SK-N-DZ (cell line): ENCODE results near the gene OXLD1.
A peak's percentile ranks its signal among the peaks of the same experiment; 100 is the strongest.

Experiments
- DNase-seq: peaks from one replicate; pipeline ENCODE4 v3.0.0-alpha.2; 2015; ENCODE audit warnings: low spot score

Gene OXLD1

DNA sequence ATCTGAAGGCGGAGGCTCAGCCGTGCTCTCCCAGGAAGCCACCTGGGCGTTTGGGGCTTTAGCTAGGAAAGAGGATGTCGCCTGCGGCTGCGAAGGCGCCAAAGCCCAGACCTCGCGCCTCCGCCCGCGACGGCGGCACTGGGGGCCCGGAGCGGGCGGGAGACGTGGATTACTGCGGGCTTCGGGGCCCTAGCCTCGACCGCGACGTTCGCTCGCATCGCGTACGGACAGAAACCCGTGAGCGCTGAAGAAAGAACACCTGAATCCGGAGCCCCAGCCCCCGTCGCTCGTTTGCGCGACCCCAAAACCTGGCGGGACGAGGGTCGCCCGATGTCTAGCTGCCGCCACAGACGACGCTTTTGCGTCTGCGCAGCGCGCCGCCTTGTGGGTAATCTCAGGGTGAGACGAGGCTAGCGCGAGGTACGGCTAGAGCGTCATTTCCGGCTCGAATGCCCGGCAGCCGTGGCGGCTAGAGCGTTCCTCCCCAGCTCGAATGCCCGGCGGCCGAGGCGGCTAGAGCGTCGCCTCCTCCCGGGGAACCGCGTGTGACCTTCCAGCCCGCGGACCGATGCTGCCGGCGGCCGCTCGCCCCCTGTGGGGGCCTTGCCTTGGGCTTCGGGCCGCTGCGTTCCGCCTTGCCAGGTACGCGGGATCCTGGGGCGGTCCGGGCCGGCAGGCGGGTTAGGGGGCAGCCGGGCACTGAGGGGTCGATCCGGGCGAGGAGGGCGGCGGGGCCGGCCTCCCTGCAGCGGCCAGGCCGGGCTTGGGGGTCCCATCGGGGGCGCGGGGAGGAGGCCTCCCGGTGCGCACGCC is 36.7 kb upstream of the OXLD1 start, which contains the start of gene MRPL12:
TSS of gene MRPL12 (plus strand) at position 434 of the 813 bp plus-strand sequence. CDS start at position 569, 135 bp downstream.
- DNase-seq: peak; percentile 94

DNA sequence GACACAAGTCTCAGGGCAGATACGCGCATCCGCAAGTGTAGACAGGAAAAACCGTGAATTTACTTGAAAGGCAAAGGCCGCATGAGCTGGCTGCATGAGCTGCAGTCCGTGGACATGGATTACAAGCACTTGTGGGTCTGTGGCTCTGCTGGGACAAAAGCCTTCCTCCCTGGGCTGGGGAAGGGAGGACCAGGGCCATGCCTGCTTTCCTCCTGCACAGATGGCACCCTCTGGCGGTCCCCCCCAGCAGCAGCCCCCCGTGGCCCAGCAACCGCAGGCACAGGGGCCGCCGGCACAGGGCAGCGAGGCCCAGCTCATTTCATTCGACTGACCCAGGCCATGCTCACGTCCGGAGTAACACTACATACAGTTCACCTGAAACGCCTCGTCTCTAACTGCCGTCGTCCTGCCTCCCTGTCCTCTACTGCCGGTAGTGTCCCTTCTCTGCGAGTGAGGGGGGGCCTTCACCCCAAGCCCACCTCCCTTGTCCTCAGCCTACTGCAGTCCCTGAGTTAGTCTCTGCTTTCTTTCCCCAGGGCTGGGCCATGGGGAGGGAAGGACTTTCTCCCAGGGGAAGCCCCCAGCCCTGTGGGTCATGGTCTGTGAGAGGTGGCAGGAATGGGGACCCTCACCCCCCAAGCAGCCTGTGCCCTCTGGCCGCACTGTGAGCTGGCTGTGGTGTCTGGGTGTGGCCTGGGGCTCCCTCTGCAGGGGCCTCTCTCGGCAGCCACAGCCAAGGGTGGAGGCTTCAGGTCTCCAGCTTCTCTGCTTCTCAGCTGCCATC is 35.1 kb upstream of the OXLD1 start:
- DNase-seq: no peak

DNA sequence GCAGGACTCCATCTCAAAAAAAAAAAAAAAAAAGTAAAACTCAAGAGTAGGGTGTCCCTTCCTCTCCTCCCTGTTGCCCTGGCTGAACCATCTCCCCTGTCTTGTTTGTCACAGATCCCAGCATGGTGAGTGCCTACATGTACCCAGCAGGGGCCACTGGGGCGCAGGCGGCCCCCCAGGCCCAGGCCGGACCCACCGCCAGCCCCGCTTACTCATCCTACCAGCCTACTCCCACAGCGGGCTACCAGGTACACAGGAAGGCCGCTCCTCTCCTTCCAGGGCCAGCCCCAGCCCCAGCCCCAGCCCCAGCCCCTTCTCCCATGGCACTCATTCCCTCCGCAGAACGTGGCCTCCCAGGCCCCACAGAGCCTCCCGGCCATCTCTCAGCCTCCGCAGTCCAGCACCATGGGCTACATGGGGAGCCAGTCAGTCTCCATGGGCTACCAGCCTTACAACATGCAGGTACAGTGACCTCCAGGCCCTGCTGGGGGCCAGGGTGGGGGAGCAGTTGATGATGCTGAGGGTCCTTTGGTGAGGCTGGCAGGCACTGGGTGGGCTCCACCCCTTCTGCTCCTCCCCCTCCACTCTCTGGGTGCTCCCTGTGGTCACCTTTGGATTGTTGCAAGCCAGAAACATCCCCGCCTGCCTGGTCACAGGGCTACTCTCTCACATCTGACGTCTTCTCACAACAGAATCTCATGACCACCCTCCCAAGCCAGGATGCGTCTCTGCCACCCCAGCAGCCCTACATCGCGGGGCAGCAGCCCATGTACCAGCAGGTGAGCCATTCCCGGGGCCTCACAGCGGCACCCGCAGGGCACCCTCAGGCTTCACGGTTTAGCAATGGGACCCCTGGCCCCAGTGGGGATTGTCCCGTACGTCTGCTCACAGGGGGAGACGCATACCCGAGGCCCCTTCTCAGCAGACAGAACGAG is 34.2 kb upstream of the OXLD1 start:
- DNase-seq: no peak

DNA sequence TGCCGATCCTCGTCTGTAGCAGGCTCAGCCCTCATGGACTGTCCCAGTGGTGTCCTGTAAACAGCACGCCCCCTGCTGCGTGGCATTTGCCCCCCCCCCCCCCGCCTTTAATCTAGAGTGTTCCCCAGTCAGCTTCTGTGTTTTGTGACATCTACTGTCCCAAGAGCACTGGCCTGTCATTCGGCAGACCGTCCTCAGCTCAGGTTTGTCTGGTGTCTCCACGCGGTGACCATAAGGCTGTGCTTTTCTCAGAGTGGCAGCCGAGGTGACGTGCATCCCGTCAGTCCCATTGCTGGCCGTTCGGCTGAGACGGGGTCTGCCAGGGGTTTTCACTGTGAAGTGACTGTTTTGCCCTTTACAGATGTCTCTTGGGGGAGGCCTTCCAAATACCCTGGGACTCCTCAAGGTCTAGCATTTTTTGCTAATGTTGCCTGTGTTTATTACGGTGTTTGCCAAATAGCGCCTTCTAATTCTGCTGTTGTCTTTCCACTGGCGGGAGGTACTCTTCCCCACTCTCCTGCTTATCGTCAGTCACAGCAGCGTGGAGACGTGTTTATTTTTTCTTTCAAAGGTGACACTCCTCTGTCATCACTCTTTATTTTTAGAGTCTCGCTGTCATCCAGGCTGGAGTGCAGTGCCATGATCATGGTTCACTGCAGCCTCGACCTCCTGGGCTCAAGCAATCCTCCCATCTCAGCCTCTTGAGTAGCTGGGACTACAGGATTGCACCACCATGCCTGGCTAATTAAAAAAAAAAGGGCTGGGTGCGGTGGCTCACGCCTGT is 31.0 kb upstream of the OXLD1 start:
- DNase-seq: no peak

DNA sequence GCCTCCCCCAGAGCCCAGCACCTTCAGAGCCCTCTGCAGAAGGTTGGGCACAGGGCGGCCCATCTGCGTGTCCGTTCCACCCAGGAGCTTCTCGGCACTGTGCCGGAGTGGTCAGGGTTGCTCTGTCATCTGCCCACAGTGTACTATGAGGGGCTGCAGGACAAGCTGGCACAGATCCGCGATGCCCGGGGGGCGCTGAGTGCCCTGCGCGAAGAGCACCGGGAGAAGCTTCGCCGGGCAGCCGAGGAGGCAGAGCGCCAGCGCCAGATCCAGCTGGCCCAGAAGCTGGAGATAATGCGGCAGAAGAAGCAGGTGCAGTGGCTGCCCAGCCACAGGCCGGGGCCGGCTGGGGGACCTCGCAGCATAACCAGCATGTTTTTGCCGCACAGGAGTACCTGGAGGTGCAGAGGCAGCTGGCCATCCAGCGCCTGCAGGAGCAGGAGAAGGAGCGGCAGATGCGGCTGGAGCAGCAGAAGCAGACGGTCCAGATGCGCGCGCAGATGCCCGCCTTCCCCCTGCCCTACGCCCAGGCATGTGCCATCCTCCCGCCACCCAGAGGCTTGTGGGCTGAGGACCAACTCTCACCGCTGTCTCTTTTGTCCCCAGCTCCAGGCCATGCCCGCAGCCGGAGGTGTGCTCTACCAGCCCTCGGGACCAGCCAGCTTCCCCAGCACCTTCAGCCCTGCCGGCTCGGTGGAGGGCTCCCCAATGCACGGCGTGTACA is 30.0 kb upstream of the OXLD1 start:
- no peak for DNase-seq

DNA sequence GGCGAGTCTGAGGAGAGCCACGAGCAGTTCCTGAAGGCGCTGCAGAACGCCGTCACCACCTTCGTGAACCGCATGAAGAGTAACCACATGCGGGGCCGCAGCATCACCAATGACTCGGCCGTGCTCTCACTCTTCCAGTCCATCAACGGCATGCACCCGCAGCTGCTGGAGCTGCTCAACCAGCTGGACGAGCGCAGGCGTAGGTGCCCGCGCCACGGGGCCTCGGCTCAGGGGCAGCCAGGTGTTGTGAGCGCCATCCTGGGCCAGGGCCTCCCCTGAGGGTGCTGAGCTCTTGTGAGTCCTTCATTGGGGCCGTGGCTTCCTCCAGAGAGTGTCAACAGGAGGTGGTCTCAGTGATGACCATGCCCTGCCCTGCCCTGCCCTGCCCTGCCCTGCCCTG is 29.4 kb upstream of the OXLD1 start:
- no peak for DNase-seq

DNA sequence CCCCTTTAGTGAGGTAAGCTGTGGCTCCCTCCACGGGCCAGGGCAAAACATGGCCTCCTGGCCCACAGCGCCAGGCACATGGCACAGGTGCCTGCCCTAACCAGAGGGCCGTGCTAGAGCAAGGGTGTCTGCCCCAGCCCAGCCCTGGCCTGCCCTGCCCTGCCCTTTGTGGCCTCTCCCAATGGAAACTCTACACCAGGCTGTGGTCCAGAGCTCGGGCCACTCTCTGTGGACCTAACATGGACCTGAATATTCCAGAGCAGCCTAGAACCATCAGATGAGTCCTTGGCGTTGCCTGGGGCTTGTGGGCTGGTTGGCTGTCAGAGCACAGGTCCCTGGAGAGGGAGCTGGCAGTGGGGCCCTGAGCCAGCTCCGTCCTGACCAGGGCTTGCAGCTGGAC is 28.8 kb upstream of the OXLD1 start:
- no peak for DNase-seq

DNA sequence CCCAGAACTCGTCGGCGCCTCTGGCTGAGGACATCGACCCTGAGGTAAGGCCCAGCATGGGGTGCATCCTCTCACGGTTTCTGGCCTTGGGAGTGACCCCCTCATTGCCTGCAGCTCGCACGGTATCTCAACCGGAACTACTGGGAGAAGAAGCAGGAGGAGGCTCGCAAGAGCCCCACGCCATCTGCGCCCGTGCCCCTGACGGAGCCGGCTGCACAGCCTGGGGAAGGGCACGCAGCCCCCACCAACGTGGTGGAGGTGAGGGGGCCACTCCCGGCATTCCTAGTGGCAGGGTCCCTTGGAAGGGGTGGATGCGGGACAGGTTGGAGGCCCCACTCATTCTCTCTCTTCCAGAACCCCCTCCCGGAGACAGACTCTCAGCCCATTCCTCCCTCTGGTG is 28.4 kb upstream of the OXLD1 start:
- DNase-seq: no peak

DNA sequence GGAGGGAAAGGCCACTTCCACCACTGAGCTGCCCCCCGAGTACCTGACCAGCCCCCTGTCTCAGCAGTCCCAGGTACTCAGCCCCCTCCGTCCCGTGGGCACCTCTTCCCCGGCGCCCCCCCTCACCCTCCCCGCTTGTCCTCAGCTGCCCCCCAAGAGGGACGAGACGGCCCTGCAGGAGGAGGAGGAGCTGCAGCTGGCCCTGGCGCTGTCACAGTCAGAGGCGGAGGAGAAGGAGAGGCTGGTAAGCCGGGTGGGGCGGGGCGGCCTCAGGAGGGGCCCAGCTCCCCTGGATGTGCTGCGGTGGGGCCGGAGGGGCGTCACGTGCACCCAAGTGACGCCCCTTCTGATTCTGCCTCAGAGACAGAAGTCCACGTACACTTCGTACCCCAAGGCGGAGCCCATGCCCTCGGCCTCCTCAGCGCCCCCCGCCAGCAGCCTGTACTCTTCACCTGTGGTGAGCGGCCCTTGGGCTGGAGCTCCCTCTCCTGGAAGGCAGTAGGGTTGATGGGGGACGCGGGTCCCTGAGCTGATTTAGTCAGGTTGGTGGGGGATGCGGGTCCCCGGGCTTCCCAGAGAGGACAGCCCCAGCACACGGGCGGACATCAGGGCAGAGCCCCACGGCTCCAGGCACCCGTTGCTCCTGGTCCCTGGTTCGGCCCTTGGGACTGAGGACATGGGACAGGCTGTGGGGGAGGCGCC is 27.3 kb upstream of the OXLD1 start:
- DNase-seq: no peak

DNA sequence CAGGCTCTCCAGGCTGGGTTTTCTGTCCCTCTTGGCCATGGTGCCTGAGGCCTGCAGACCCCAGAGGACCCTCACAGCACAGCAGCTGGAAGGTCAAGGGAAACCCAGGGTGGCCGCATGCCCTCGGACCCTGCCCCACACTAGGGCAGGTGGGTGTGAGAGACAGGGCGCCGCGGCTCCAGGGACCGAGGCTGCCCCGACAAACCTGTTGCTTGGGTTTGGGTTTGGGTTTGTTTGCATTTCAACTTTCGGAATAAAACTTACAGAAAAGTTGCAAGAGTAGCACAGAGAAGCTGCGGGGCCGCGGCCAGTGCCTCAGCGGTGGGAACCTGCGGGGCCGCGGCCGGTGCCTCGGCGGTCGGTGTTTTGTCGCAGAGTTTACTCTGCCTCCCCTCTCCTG is 25.2 kb upstream of the OXLD1 start:
- no peak for DNase-seq

DNA sequence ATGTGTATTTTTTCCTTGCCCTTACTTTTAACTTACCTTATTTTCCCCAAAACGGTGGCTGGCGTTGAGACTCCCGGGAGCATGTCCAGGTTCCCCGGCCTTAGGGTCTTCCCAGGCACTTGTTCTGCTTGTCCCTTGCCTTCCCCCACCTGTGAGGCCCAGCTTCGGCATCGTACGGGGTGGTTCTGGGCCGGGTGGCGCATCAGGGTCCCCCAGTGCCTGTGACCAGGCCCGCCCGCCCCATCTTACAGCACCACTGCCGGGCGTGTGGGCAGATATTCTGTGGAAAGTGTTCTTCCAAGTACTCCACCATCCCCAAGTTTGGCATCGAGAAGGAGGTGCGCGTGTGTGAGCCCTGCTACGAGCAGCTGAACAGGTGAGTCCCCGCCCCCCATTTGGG is 24.8 kb upstream of the OXLD1 start:
- DNase-seq: no peak

DNA sequence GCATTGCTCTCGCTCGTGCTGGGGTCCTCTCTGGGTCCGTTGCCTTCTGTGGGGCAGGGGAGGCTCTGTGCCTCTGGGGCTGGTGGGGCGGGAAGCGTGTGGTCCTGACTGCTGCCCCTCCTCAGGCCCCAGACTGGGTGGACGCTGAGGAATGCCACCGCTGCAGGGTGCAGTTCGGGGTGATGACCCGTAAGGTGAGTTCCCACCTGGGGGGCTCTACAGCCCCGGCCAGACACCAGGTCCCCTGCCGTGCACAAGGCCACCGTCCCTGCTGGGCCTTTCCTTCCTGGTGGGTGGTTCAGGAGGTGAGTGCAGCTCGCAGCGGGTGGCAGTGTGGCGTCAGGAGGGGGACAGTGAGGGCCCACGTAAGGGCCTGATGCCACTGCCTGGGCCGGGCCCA is 24.1 kb upstream of the OXLD1 start:
- no peak for DNase-seq

DNA sequence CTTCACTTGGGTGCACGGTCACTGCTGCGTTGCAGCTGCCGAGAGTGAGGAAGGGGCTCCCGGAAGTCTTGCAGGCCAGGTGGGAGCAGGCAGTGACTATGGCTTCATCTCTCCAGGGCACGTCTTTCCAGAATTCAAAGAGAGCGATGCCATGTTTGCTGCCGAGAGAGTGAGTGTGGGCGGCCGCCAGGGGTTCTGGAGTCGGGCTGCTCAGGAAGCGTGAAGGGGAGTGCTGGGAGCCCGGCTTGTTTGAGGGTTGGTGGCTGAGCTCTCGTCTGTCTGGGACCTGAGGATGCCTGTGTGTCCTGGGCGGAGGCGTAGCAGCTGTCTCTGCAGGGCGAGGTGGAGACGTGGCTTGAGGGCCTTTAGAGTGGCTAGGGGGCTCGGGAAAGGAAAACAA is 23.7 kb upstream of the OXLD1 start:
- no peak for DNase-seq

DNA sequence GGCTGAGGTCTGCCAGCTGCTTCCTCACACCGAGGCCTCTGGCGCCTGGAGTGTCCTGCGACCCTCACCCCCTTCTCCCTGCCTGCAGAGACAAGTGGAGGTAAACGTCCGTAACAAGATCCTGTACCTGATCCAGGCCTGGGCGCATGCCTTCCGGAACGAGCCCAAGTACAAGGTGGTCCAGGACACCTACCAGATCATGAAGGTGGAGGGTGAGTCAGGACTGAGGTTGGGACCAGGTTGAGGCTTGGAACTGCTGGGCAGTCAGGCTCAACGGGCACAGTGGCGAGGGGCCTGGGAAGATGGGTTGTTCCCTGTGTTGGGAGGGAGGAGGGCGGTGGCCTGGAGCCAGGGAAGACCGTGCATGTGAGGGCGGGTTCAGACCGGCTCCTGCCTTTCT is 22.2 kb upstream of the OXLD1 start:
- DNase-seq: no peak

DNA sequence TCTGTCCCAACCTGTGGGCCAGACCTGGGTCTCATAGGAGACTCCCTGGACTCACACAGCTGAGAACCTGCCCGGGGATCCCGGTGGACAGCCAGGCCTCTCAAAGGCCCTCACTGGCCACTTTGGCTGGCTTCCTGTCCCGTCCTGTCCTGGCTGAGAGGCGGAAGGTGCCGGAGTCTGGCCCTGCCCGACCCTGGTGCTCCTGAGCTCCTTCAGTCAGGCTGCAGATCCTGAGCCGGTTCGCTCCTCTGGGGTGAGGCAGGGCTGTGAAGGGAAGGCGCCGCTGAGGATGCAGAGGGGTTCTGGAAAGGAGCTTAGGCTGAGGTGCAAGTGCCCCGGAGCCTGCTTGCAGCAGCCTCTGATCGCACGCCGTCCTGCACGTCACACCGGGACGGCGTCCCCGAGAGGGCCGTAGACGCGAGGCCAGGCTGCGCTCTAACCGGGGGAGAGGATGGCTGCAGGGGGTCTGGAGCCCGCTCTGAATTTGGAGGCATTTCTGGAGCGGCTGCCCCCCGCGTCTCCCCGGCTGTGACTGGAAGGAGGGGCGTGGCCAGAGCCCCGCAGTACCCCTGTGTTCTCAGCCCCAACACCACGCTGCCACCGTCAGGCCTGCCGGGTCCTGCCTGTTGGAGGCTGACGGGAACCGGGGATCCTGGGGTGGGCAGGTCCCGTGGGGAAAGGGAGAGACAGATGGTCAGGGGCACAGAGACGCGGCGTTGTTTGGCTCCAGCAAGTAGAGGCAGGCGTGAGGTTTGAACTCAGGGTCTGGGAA is 21.6 kb upstream of the OXLD1 start:
- no peak for DNase-seq

DNA sequence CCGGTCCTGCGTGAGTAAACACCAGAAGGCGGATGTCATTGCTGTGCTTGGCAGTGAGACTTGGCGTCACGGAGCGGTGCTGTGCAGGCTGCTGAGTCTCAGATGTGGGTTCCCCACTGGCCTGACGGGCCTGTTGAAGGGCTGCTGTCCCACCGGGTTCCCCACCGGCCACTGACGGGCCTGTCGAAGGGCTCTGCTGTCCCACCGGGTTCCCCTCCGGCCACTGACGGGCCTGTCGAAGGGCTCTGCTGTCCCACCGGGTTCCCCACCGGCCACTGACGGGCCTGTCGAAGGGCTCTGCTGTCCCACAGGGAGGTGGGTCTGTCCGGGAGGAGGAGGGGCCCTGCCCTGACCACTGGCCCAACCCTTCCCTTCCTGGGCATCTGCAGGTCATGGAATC is 20.2 kb upstream of the OXLD1 start:
- DNase-seq: no peak

DNA sequence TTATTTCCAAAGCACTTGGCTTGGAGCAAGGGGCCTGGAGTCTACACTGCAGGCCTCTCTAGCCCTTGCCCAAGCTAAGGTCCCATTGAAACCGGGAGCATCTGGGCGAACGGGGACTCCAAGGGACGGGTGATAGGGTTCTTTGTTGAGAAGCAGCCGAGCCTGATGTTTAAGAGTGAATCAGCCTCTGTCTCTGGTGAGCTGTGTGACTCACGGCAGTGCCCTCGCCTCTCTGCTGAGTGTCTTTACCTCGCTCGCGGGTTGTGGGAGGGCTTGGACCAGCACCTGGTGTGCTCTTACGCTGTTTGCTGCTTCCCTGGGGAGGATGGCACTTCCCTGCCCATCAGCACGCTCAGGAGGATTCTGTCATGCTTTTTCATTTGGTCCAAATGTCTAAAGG is 18.7 kb upstream of the OXLD1 start:
- no peak for DNase-seq

DNA sequence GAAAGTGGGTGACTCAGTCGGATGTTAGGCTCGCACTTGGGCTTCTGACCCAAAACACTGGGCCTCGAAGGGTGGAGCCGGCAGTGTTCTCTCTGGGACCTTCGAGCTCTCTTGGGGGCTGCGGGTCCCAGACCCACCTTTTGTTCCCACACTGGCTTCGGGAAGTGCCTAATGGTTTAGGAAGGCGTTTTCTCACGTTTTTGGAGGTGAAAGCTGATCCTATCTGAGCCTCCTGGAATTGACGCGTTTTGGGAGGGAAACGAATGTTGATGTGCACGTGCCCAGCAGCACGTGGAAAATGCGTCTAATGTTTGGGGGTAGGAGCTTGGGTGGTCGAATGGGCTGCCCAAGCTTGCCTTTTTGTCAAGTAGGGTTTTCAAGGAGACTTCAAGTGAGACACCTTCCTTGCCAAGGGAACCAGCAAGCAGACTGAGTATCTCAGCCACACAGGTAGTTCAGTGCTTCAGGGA is 18.1 kb upstream of the OXLD1 start:
- no peak for DNase-seq
